ENCODE data around the gene PPM1J.

GRCh38 chr1:112710586-112710985 lies 4.5 kb downstream of the PPM1J start:
- no peak for TF ChIP-seq CTCF (IDR thresholded peaks at IDR 0.05)
- TF ChIP-seq POLR2A (IDR thresholded peaks at IDR 0.05): no peak

All from esophagus squamous epithelium (tissue), 4 donors.